ENCODE results near the gene CNOT1.

- no peak for TF ChIP-seq CTCF (IDR thresholded peaks at IDR 0.05)
- TF ChIP-seq POLR2A (IDR thresholded peaks at IDR 0.05), result no peak
- no peak for TF ChIP-seq POLR2AphosphoS5 (IDR thresholded peaks at IDR 0.05)
Measured at GRCh38 chr16:58644108-58644507, 14.5 kb upstream of the CNOT1 start.
